GM12878 (cell line): Measurements from ENCODE around the gene DOCK9. TPM values are rescaled to one million over a fixed set of nuclear protein-coding genes. Genes with fewer than 3 reads are reported as not detected.

ENCODE experiments used
- ATAC-seq: fragments of 200-7000 bp; cut with Tn5 transposase; 3 replicates; pipeline ENCODE4 v1.9.1; 2020; ENCODE audit warnings: mild to moderate bottlenecking, moderate library complexity
- BruUV-seq: library from RNA; stranded (reverse); fragments of 400-500 nt; replicated peaks from 2 replicates; lab custom pipeline; 2021; lab: Mats Ljungman, UMichigan
- CTCF ChIA-PET: fragments of 300-600 bp; sonication (Branson Sonifier 250); formaldehyde crosslinking; extraction: SDS; loops from one replicate; lab custom pipeline; 2021; ENCODE audit warnings: inconsistent platforms; lab: Yijun Ruan, JAX
- POLR2A ChIA-PET: fragments of 350-600 bp; formaldehyde crosslinking; extraction: SDS; loops from one replicate; lab custom pipeline; 2021; ENCODE audit warnings: inconsistent platforms; lab: Charles Lee
- RAD21 ChIA-PET: fragments of 300-600 bp; sonication (Branson Sonifier 250); formaldehyde crosslinking; loops from one replicate; lab custom pipeline; 2023; ENCODE audit warnings: antibody characterized with exemption; ENCODE audit not compliant: unreplicated experiment; lab: Charles Lee
- SMC1A ChIA-PET: fragments of 300-600 bp; sonication (Branson Sonifier 250); formaldehyde crosslinking; loops from one replicate; lab custom pipeline; 2023; ENCODE audit not compliant: unreplicated experiment, uncharacterized antibody; lab: Charles Lee
- DNase-seq: peaks from one replicate; pipeline ENCODE4 v3.0.0-alpha.2; 2011; ENCODE audit warnings: low read depth, low spot score
- FAIRE-seq: peaks from 3 replicates; lab custom pipeline; 2011; peaks lifted over from hg19 to GRCh38; lab: Jason Lieb, UNC
- H2AFZ ChIP-seq: 2 replicates; pipeline ENCODE4 v1.6.0; 2011; ENCODE audit warnings: low read depth, low read length, control low read depth; ENCODE audit not compliant: control insufficient read depth
- H3K27ac ChIP-seq: 2 replicates; pipeline ENCODE4 v1.5.1; 2011; ENCODE audit warnings: control low read depth; ENCODE audit not compliant: control insufficient read depth, insufficient read depth
- H3K27me3 ChIP-seq, 2 experiments: replicated peaks in 1 of 2; 2 replicates each; pipeline versions ENCODE4 v1.6.0 to v1.6.1; 2011; ENCODE audit warnings: low read length in 1 of 2; ENCODE audit not compliant: control insufficient read depth in 2 of 2, insufficient read depth in 2 of 2
- H3K36me3 ChIP-seq, 2 experiments: 2 replicates each; pipeline ENCODE4 v1.5.1; 2011; ENCODE audit warnings: low read length in 1 of 2; ENCODE audit not compliant: control insufficient read depth in 2 of 2, insufficient read depth in 2 of 2
- H3K4me1 ChIP-seq: 2 replicates; pipeline ENCODE4 v1.6.1; 2011; ENCODE audit warnings: mild to moderate bottlenecking, low read length, moderate library complexity, mixed read lengths; ENCODE audit not compliant: control insufficient read depth, insufficient read depth
- H3K4me2 ChIP-seq: 2 replicates; pipeline ENCODE4 v1.6.0; 2011; ENCODE audit warnings: control low read depth; ENCODE audit not compliant: control insufficient read depth, insufficient read depth
- H3K4me3 ChIP-seq: fragments of 200-600 bp; sonication (generic); 2 replicates; pipeline ENCODE4 v1.5.1; 2016
- H3K79me2 ChIP-seq: 2 replicates; pipeline ENCODE4 v1.6.0; 2011; ENCODE audit warnings: low read length; ENCODE audit not compliant: control insufficient read depth, insufficient read depth
- H3K9ac ChIP-seq: 2 replicates; pipeline ENCODE4 v1.8.0; 2011; ENCODE audit warnings: low read length, control low read depth, mixed read lengths; ENCODE audit not compliant: control insufficient read depth, insufficient read depth
- H3K9me3 ChIP-seq: replicated peaks from 3 replicates; pipeline ENCODE4 v1.5.1; 2011; ENCODE audit warnings: mild to moderate bottlenecking, low read length; ENCODE audit not compliant: control insufficient read depth, insufficient read depth
- H4K20me1 ChIP-seq: 2 replicates; pipeline ENCODE4 v1.6.0; 2011; ENCODE audit not compliant: control insufficient read depth, insufficient read depth
- BMI1 ChIP-seq: fragments of 450-650 bp; IDR thresholded peaks from 2 replicates; pipeline ENCODE4 v1.6.1; 2016; ENCODE audit warnings: mild to moderate bottlenecking, moderate library complexity, borderline replicate concordance
- CREM ChIP-seq: IDR thresholded peaks from 2 replicates; pipeline ENCODE4 v1.6.1; 2014; ENCODE audit warnings: antibody characterized with exemption, low read depth
- EED ChIP-seq: sonication (generic); IDR thresholded peaks from 2 replicates; pipeline ENCODE4 v1.6.1; 2016; ENCODE audit warnings: antibody characterized with exemption, low read depth
- ELK1 ChIP-seq: IDR thresholded peaks from 2 replicates; pipeline ENCODE4 v1.6.1; 2012; ENCODE audit warnings: low read depth, low read length, improper control_type of control experiment
- GABPA ChIP-seq: IDR thresholded peaks from 2 replicates; pipeline ENCODE4 v1.6.1; 2014; ENCODE audit warnings: antibody characterized with exemption, low read depth, mild to moderate bottlenecking, inconsistent platforms
- GATAD2B ChIP-seq: fragments of 450-650 bp; conservative IDR thresholded peaks from 2 replicates; pipeline ENCODE4 v1.6.1; 2017; ENCODE audit warnings: low read depth, mild to moderate bottlenecking, moderate library complexity
- KLF5 ChIP-seq: fragments of 450-650 bp; IDR thresholded peaks from 2 replicates; pipeline ENCODE4 v1.6.1; 2014; ENCODE audit warnings: mild to moderate bottlenecking; ENCODE audit not compliant: partially characterized antibody
- MAX ChIP-seq: IDR thresholded peaks from 2 replicates; pipeline ENCODE4 v1.6.1; 2012; ENCODE audit warnings: low read depth, low read length, improper control_type of control experiment
- MEF2A ChIP-seq: IDR thresholded peaks from 2 replicates; pipeline ENCODE4 v1.6.1; 2011; ENCODE audit warnings: low read depth, mild to moderate bottlenecking, low read length, moderate library complexity; ENCODE audit not compliant: insufficient read depth
- ZNF622 ChIP-seq: fragments of 450-650 bp; IDR thresholded peaks from 2 replicates; pipeline ENCODE4 v1.6.1; 2017; ENCODE audit warnings: mild to moderate bottlenecking, inconsistent platforms
- WGBS: methylation state at CpG from one replicate; pipeline ENCODE4 v1.1.6; 2016; ENCODE audit warnings: low lambda C conversion rate; ENCODE audit not compliant: insufficient replicate concordance, insufficient coverage; ENCODE audit errors: missing lambda C conversion rate; 5-methylcytosine and 5-hydroxymethylcytosine counted together
- in situ Hi-C: fragments of 300-500 bp; cut with MboI; formaldehyde crosslinking; loops from 9 replicates; pipeline ENCODE4 v1.14.3; 2018; ENCODE audit warnings: mixed read lengths
- intact Hi-C: fragments of 100-400 bp; cut with micrococcal nuclease; formaldehyde crosslinking; loops from one replicate; pipeline ENCODE4 v1.14.2; 2022; ENCODE audit not compliant: unreplicated experiment
- polyA plus RNA-seq, 11 experiments: library from polyadenylated mRNA; depleted of rRNA in 4 of 11; unstranded in 6 of 11; stranded (reverse) in 5 of 11; fragments of >200 nt; fragmentation: Nextera tagmentation in 4 of 11; fragmentation: Illumina TruSeq in 1 of 11; extraction: Ambion mirVana in 4 of 11; extraction: Trizol in 1 of 11; gene quantifications; 1 replicate in 1 of 11; 2 replicates in 10 of 11; pipeline versions ENCODE4 v1.2.1 to v1.2.3, GENCODE V29; 2011 to 2016; ENCODE audit warnings: inconsistent platforms in 2 of 11, missing spikeins in 2 of 11, low read depth in 1 of 11
- total RNA-seq, 4 experiments: library from RNA; depleted of rRNA in 3 of 4; stranded (reverse); fragments of >200 nt in 3 of 4; fragmentation: Illumina TruSeq in 1 of 4; extraction: Trizol in 1 of 4; gene quantifications; 2 replicates each; pipeline versions ENCODE4 v1.2.1 to v1.2.3, GENCODE V29; 2013 to 2021
- TF ChIP-seq, protein P1 (sequence below): fragments of 450-650 bp; formaldehyde crosslinking; IDR thresholded peaks from 2 replicates; pipeline ENCODE4 v1.5.0; 2022; ENCODE audit warnings: mild to moderate bottlenecking, missing genetic modification characterization

The DOCK9 gene
- total and polyA plus RNA-seq, 10 of the 15 experiments (the other 5 are each of a cell fraction or from before 2014, with no cell fraction given): 0.09 to 2.9 (median 0.74) TPM

- TF ChIP-seq MAX (no peak), MEF2A (0 out of 2 replicates have a peak, but pooled peaks have one; percentile 15)
- H2AFZ ChIP-seq: no peak overlapping the region
- no peaks in the 10 kb centered on the region for H3K36me3 ChIP-seq
- H3K4me2 ChIP-seq: no peak overlapping the region
- H3K4me3 ChIP-seq: no peak overlapping the region
- 2% methylated on average over 2 of the region's 2 CpGs for WGBS
- ChIA-PET SMC1A (no interaction called here), RAD21 (no interaction called here), POLR2A (no interaction called here), CTCF (no interaction called here)
- H3K9me3 ChIP-seq: no peaks in the 10 kb centered on the region
- no TSS peak for BruUV-seq
- FAIRE-seq (no peak), ATAC-seq (no peak), DNase-seq (no peak)
- H4K20me1 ChIP-seq: no peaks in the 10 kb centered on the region
- in situ Hi-C loops: no loop called here
- no peaks in the 10 kb centered on the region for H3K79me2 ChIP-seq
- H3K27ac ChIP-seq: no peak overlapping the region
- H3K4me1 ChIP-seq: peaks cover 4% of the 10 kb centered on the region
- no peak overlapping the region for H3K9ac ChIP-seq
- intact Hi-C loops: no loop called here
- H3K27me3 ChIP-seq: no peaks in the 10 kb centered on the region
Measured at GRCh38 chr13:98974053-98974452, 3.8 kb downstream of the DOCK9 start.

- RAD21 ChIA-PET: no interaction called here
- SMC1A ChIA-PET: interaction anchor here (0.7 kb wide), 1 partner anchor 9 kb away, joined by 3 read pairs; no protein-coding TSS in a partner anchor
- intact Hi-C loops: no loop called here
- Histone ChIP-seq H3K4me3 (no peak overlapping the region), H3K9me3 (no peaks in the 10 kb centered on the region), H3K27me3 (no peaks in the 10 kb centered on the region), H3K79me2 (no peaks in the 10 kb centered on the region), H3K4me2 (no peak overlapping the region), H3K27ac (no peak overlapping the region), H4K20me1 (no peaks in the 10 kb centered on the region), H3K4me1 (peaks cover 4% of the 10 kb centered on the region), H3K36me3 (no peaks in the 10 kb centered on the region), H3K9ac (no peak overlapping the region), H2AFZ (no peak overlapping the region)
- CTCF ChIA-PET: no interaction called here
- POLR2A ChIA-PET: no interaction called here
- 29% methylated on average over 4 of the region's 4 CpGs for WGBS
- in situ Hi-C loops: no loop called here
- DNase-seq: no peak
- no peak for ATAC-seq
- BruUV-seq: no TSS peak
- FAIRE-seq: no peak
- no peak for TF ChIP-seq CREM
- TF ChIP-seq ZNF622: no peak
- TF ChIP-seq GATAD2B: no peak
- no peak for TF ChIP-seq BMI1
- TF ChIP-seq KLF5: no peak
- TF ChIP-seq, protein P1, sequence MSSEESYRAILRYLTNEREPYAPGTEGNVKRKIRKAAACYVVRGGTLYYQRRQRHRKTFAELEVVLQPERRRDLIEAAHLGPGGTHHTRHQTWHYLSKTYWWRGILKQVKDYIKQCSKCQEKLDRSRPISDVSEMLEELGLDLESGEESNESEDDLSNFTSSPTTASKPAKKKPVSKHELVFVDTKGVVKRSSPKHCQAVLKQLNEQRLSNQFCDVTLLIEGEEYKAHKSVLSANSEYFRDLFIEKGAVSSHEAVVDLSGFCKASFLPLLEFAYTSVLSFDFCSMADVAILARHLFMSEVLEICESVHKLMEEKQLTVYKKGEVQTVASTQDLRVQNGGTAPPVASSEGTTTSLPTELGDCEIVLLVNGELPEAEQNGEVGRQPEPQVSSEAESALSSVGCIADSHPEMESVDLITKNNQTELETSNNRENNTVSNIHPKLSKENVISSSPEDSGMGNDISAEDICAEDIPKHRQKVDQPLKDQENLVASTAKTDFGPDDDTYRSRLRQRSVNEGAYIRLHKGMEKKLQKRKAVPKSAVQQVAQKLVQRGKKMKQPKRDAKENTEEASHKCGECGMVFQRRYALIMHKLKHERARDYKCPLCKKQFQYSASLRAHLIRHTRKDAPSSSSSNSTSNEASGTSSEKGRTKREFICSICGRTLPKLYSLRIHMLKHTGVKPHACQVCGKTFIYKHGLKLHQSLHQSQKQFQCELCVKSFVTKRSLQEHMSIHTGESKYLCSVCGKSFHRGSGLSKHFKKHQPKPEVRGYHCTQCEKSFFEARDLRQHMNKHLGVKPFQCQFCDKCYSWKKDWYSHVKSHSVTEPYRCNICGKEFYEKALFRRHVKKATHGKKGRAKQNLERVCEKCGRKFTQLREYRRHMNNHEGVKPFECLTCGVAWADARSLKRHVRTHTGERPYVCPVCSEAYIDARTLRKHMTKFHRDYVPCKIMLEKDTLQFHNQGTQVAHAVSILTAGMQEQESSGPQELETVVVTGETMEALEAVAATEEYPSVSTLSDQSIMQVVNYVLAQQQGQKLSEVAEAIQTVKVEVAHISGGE (CRISPR knock-in tag): no peak
- no peak for TF ChIP-seq GABPA
- no peak for TF ChIP-seq EED
- TF ChIP-seq ELK1: no peak
Measured at GRCh38 chr13:98972627-98973026, 5.2 kb downstream of the DOCK9 start.
